WTC11 (cell line): ENCODE data around the gene ARL15. TPM values are rescaled to one million over a fixed set of nuclear protein-coding genes. Genes with fewer than 3 reads are reported as not detected.

Experiments
- ATAC-seq: fragments of 200-7000 bp; cut with Tn5 transposase; 2 replicates; pipeline ENCODE4 v1.10.0; 2021; ENCODE audit warnings: mild to moderate bottlenecking, moderate library complexity
- CTCF ChIA-PET: fragments of 300-600 bp; sonication (Branson Sonifier 250); formaldehyde crosslinking; loops from one replicate; lab custom pipeline; 2021; ENCODE audit warnings: antibody characterized with exemption; lab: Charles Lee
- POLR2A ChIA-PET: fragments of 350-600 bp; sonication (Branson Sonifier 250); formaldehyde crosslinking; loops from one replicate; lab custom pipeline; 2021; ENCODE audit warnings: antibody characterized with exemption; lab: Charles Lee
- DNase-seq: peaks from one replicate; pipeline ENCODE4 v3.0.0; 2021; ENCODE audit warnings: low spot score
- H3K27ac Mint-ChIP-seq: 2 replicates; pipeline ENCODE4 v1.8.0; 2021; ENCODE audit warnings: mixed read lengths
- H3K27me3 Mint-ChIP-seq: 2 replicates; pipeline ENCODE4 v1.8.0; 2021; ENCODE audit warnings: low read depth, mild to moderate bottlenecking, moderate library complexity, mixed read lengths
- H3K36me3 Mint-ChIP-seq: 2 replicates; pipeline ENCODE4 v1.8.0; 2021; ENCODE audit warnings: mixed read lengths
- H3K4me1 Mint-ChIP-seq: 2 replicates; pipeline ENCODE4 v1.8.0; 2022; ENCODE audit warnings: mixed read lengths
- H3K4me3 Mint-ChIP-seq: 2 replicates; pipeline ENCODE4 v1.8.0; 2021; ENCODE audit warnings: mild to moderate bottlenecking, moderate library complexity, mixed read lengths
- H3K9me3 Mint-ChIP-seq: 2 replicates; pipeline ENCODE4 v1.8.0; 2021; ENCODE audit warnings: mixed read lengths
- ATF3 ChIP-seq: sonication (generic); formaldehyde crosslinking; conservative IDR thresholded peaks from 2 replicates; pipeline ENCODE4 v1.8.1; 2022; ENCODE audit warnings: mild to moderate bottlenecking, missing genetic modification reagents
- E2F4 ChIP-seq: sonication (generic); formaldehyde crosslinking; IDR thresholded peaks from 2 replicates; pipeline ENCODE4 v1.8.1; 2022; ENCODE audit warnings: low read depth, mild to moderate bottlenecking, moderate library complexity, missing genetic modification reagents, borderline replicate concordance
- EMX1 ChIP-seq: fragments of 250-450 bp; sonication (Bioruptor Pico); IDR thresholded peaks from 2 replicates; pipeline ENCODE4 v1.8.0; 2021; ENCODE audit warnings: mild to moderate bottlenecking
- ESRRA ChIP-seq: sonication (generic); formaldehyde crosslinking; IDR thresholded peaks from 2 replicates; pipeline ENCODE4 v1.8.1; 2022; ENCODE audit warnings: mild to moderate bottlenecking, missing genetic modification reagents, borderline replicate concordance
- FOXK1 ChIP-seq: sonication (generic); formaldehyde crosslinking; IDR thresholded peaks from 2 replicates; pipeline ENCODE4 v1.8.0; 2022; ENCODE audit warnings: mild to moderate bottlenecking, moderate library complexity, missing genetic modification reagents
- JAZF1 ChIP-seq: fragments of 250-450 bp; sonication (Bioruptor Pico); IDR thresholded peaks from 2 replicates; pipeline ENCODE4 v1.9.0; 2021; ENCODE audit warnings: moderate library complexity, mild to moderate bottlenecking, inconsistent platforms
- MAX ChIP-seq: sonication (generic); formaldehyde crosslinking; IDR thresholded peaks from 2 replicates; pipeline ENCODE4 v1.8.0; 2022; ENCODE audit warnings: mild to moderate bottlenecking, missing genetic modification reagents
- MYBL2 ChIP-seq: sonication (generic); formaldehyde crosslinking; IDR thresholded peaks from 2 replicates; pipeline ENCODE4 v1.8.1; 2023; ENCODE audit warnings: mild to moderate bottlenecking, moderate library complexity, missing genetic modification reagents
- NR1H2 ChIP-seq: sonication (generic); formaldehyde crosslinking; IDR thresholded peaks from 2 replicates; pipeline ENCODE4 v1.9.0; 2021; ENCODE audit warnings: mild to moderate bottlenecking, moderate library complexity, missing genetic modification reagents
- NR3C1 ChIP-seq: sonication (generic); formaldehyde crosslinking; conservative IDR thresholded peaks from 2 replicates; pipeline ENCODE4 v1.8.1; 2023; ENCODE audit warnings: low read depth, mild to moderate bottlenecking, missing genetic modification reagents
- OVOL2 ChIP-seq: fragments of 250-450 bp; sonication (Bioruptor Pico); IDR thresholded peaks from 2 replicates; pipeline ENCODE4 v1.9.0; 2021; ENCODE audit warnings: mild to moderate bottlenecking, borderline replicate concordance
- SMAD3 ChIP-seq: sonication (generic); formaldehyde crosslinking; IDR thresholded peaks from 2 replicates; pipeline ENCODE4 v1.8.0; 2022; ENCODE audit warnings: missing genetic modification reagents, mild to moderate bottlenecking, borderline replicate concordance
- TP53 ChIP-seq: sonication (generic); formaldehyde crosslinking; IDR thresholded peaks from 2 replicates; pipeline ENCODE4 v1.8.1; 2023; ENCODE audit warnings: mild to moderate bottlenecking, missing genetic modification reagents
- USF2 ChIP-seq: sonication (generic); formaldehyde crosslinking; IDR thresholded peaks from 2 replicates; pipeline ENCODE4 v1.8.1; 2023; ENCODE audit warnings: mild to moderate bottlenecking, missing genetic modification reagents, moderate library complexity
- ZBTB43 ChIP-seq: sonication (generic); formaldehyde crosslinking; IDR thresholded peaks from 2 replicates; pipeline ENCODE4 v1.8.1; 2023; ENCODE audit warnings: mild to moderate bottlenecking, missing genetic modification reagents
- ZMAT4 ChIP-seq: fragments of 250-450 bp; sonication (Bioruptor Pico); IDR thresholded peaks from 2 replicates; pipeline ENCODE4 v1.9.0; 2021; ENCODE audit warnings: mild to moderate bottlenecking
- ZNF232 ChIP-seq: sonication (generic); formaldehyde crosslinking; IDR thresholded peaks from 2 replicates; pipeline ENCODE4 v1.8.0; 2022; ENCODE audit warnings: mild to moderate bottlenecking, missing genetic modification reagents
- ZNF423 ChIP-seq: fragments of 250-450 bp; sonication (Bioruptor Pico); IDR thresholded peaks from 2 replicates; pipeline ENCODE4 v2.1.2; 2022; ENCODE audit warnings: mild to moderate bottlenecking, moderate library complexity
- total RNA-seq: library from RNA; stranded (reverse); gene quantifications from 3 replicates; pipeline ENCODE4 v1.2.3, GENCODE V29; 2021
- TF ChIP-seq, protein P1 (sequence below): fragments of 250-450 bp; sonication (Bioruptor Pico); IDR thresholded peaks from 2 replicates; pipeline ENCODE4 v1.9.0; 2021; ENCODE audit warnings: mild to moderate bottlenecking

The ARL15 gene
- total RNA-seq, 1 experiment from 2014 or later = 20.1 TPM

- no peaks in the 10 kb centered on the region for H3K9me3 Mint-ChIP-seq
- no peaks in the 10 kb centered on the region for H3K36me3 Mint-ChIP-seq
- H3K27me3 Mint-ChIP-seq = no peaks in the 10 kb centered on the region
- H3K4me3 Mint-ChIP-seq = no peak overlapping the region
- DNase-seq (no peak), ATAC-seq (no peak)
- no peak overlapping the region for H3K27ac Mint-ChIP-seq
- H3K4me1 Mint-ChIP-seq = peaks cover 26% of the 10 kb centered on the region
- no peak for TF ChIP-seq ZNF232 (CRISPR knock-in tag)
- TF ChIP-seq SMAD3 (CRISPR knock-in tag) = no peak
- TF ChIP-seq ATF3 (CRISPR knock-in tag) = no peak
- no peak for TF ChIP-seq TP53 (CRISPR knock-in tag)
- TF ChIP-seq ZMAT4 = no peak
- TF ChIP-seq FOXK1 = no peak
- no peak for TF ChIP-seq OVOL2 (CRISPR knock-in tag)
- TF ChIP-seq, protein P1, sequence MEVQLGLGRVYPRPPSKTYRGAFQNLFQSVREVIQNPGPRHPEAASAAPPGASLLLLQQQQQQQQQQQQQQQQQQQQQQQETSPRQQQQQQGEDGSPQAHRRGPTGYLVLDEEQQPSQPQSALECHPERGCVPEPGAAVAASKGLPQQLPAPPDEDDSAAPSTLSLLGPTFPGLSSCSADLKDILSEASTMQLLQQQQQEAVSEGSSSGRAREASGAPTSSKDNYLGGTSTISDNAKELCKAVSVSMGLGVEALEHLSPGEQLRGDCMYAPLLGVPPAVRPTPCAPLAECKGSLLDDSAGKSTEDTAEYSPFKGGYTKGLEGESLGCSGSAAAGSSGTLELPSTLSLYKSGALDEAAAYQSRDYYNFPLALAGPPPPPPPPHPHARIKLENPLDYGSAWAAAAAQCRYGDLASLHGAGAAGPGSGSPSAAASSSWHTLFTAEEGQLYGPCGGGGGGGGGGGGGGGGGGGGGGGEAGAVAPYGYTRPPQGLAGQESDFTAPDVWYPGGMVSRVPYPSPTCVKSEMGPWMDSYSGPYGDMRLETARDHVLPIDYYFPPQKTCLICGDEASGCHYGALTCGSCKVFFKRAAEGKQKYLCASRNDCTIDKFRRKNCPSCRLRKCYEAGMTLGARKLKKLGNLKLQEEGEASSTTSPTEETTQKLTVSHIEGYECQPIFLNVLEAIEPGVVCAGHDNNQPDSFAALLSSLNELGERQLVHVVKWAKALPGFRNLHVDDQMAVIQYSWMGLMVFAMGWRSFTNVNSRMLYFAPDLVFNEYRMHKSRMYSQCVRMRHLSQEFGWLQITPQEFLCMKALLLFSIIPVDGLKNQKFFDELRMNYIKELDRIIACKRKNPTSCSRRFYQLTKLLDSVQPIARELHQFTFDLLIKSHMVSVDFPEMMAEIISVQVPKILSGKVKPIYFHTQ (CRISPR knock-in tag) = no peak
- no peak for TF ChIP-seq JAZF1 (CRISPR knock-in tag)
- TF ChIP-seq E2F4 (CRISPR knock-in tag) = no peak
- TF ChIP-seq MAX = no peak
- TF ChIP-seq USF2 (CRISPR knock-in tag) = no peak
- no peak for TF ChIP-seq ZNF423 (CRISPR knock-in tag)
- CTCF ChIA-PET = no interaction called here
- POLR2A ChIA-PET = no interaction called here
Measured at GRCh38 chr5:53929152-53929551, 381.2 kb downstream of the ARL15 start.

GRCh38 chr5:53928641-53929040 lies 381.7 kb downstream of the ARL15 start:
- Mint-ChIP-seq H3K4me3 (no peak overlapping the region), H3K27me3 (no peaks in the 10 kb centered on the region), H3K27ac (no peak overlapping the region; the same call in 1 of the 2 replicates), H3K36me3 (no peaks in the 10 kb centered on the region), H3K9me3 (no peaks in the 10 kb centered on the region)
- DNase-seq (no peak), ATAC-seq (no peak)
- POLR2A ChIA-PET = no interaction called here
- TF ChIP-seq NR3C1 (CRISPR knock-in tag) = no peak
- TF ChIP-seq, all 79 proteins: peak for 0
- peaks cover 25% of the 10 kb centered on the region for H3K4me1 Mint-ChIP-seq
- CTCF ChIA-PET = no interaction called here

DNA sequence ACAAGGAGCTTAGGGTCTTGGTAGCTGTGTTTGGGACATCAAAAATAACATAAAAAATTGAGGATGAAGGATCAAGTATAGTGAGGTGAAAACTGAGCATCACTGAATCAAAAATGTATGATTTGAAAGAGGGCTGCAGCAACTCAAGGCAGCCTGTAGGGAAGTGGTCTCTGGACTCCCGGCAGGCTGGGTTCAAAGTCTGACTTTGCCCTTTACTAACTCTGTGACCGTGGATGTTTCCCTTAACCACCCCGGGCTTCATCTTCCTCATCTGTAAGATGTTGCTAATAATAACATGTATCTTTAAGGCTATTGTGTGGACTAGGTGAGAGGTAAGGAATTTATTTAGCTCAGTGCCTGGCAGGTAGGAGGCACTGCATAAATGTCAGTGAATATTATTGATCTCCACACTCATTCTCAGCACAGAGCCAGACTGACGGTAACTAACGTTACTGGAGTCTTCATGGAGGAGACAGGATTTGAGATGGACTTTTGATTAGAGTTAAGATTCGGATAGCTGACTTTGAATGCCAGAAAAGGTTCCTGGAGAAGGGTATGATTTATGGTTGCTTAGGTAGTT lies 382.6 kb downstream of the ARL15 start:
- no peak overlapping the region for H3K4me3 Mint-ChIP-seq
- no peaks in the 10 kb centered on the region for H3K9me3 Mint-ChIP-seq
- H3K27ac Mint-ChIP-seq = peak overlapping the region; percentile 75; the same call in 1 of the 2 replicates
- no peak for TF ChIP-seq TP53 (CRISPR knock-in tag)
- no peak for TF ChIP-seq ZBTB43 (CRISPR knock-in tag)
- no peak for TF ChIP-seq MYBL2 (CRISPR knock-in tag)
- TF ChIP-seq ATF3 (CRISPR knock-in tag) = no peak
- TF ChIP-seq ESRRA (CRISPR knock-in tag) = no peak
- TF ChIP-seq NR1H2 (CRISPR knock-in tag) = no peak
- TF ChIP-seq, protein P1 (CRISPR knock-in tag) = no peak
- TF ChIP-seq EMX1 (CRISPR knock-in tag) = no peak
- TF ChIP-seq, all 79 proteins: peak for 0
- DNase-seq = no peak
- peaks cover 24% of the 10 kb centered on the region for H3K4me1 Mint-ChIP-seq
- no peaks in the 10 kb centered on the region for H3K27me3 Mint-ChIP-seq
- H3K36me3 Mint-ChIP-seq = no peaks in the 10 kb centered on the region
- ChIA-PET CTCF (interaction anchor here (1.6 kb wide), 1 partner anchor 10 kb away, joined by 4 read pairs; no protein-coding TSS in a partner anchor), POLR2A (no interaction called here)
- peak; percentile 26; the same call in 1 of the 2 replicates for ATAC-seq
